EH (cell line): ENCODE measurements around the gene ACER3.
"Not testable (repeated sequence)": the region's sequence is repeated elsewhere in the genome, so short reads cannot be mapped to it uniquely, and the experiment has no call there.

Experiments used
- DNase-seq: peaks from one replicate; pipeline ENCODE4 v3.0.0-alpha.2; 2015; ENCODE audit warnings: low read depth

The ACER3 gene

DNA sequence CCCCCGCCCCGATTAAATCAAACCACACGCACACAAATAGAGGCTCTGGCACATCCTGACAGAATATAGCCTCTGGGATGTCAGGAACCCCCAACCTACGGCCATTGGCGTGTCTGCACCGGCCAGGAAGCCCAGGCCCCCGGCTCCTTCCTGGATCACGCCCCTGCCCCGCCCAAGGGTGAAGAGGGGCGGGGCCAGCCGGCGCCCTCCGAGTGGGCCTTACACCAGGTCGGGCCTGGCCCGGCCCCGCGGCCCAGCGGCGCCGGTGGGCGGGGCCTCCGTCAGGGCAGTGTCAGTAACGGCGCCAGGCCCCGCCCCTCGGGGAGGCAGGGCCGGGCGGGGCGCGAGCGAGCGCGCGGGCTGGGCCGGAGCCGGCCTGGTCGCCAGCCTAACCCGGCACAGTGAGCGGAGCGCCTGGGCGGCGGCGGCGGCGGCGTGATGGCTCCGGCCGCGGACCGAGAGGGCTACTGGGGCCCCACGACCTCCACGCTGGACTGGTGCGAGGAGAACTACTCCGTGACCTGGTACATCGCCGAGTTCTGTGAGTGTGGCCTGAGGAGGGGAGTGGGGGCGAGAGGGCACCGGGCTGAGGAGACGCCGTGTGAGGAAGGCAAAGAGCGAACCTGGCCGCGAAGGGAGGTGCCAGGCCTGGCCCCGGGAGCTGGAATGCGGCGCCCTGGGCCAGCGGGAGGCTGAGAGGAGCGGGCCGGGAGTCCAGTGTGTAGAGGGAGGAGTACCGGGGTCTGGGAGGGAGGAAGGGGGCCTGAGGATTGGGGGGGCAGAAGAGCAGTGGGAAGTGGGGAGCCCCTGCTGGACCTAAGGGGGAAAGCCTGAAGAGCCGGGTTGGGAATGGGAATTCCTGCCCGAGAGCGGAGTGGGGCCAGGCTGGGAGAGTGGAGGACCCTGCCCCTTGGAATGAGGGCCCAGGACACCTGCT, at the start of gene ACER3:
ACER3 (plus strand) TSS at position 380 of the 937 bp plus-strand sequence; CDS start at position 439, 59 bp downstream.
- DNase-seq: peak; percentile 92

DNA sequence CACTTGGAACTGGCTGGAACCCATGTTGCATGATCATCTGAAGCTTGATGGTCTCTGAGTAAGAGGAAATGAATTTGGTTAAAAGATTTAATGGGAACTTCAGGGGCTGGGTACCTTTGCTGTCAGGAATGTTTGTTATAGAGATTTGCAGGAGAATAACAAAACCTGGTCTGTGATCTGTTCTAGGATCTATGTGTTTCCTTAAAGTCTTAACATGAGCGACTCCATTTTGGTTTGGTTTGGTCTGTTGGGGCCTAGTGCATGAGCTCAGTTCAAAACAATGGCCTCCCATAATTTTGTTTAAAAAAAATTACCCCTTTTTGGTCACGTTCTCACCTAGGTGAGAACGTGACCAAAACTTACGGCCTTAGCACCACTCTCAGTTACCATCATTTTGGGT, 49.5 kb upstream of the ACER3 start:
- no peak for DNase-seq

DNA sequence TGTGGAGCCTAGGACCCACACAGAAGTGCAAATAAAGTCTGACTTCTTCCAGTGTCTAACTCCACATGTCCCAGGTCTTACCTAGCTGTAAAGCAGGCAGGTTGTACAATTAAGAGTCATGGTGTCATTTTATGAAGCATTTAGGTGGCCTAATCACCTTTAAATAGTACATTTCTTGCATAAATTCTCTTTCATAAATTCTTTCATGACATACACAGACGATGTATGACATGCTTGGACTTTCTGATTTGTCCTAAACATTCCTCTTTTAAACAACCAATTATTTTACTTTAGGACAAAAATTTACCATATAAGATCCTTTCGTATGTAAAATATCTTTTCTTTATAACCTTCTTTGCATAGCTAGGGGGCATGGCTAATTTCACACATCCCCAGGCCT, 46.3 kb upstream of the ACER3 start:
- DNase-seq: no peak

DNA sequence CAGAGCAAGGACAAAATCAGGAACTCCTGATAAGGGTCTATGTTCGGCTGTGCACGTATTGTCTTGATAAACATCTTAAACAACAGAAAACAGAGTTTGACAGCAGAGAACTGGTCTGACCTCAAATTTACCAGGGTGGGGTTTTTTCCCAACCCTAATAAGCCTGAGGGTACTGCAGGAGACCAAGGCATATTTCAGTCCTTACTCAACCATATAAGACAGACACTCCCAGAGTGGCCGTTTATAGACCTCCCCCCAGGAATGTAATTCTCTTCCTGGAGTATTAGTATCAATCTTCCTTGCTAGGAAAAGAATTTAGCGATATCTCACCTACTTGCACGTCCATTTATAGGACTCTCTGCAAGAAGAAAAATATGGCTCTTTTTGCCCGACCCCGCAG, 45.0 kb upstream of the ACER3 start:
- not testable (repeated sequence) for DNase-seq

DNA sequence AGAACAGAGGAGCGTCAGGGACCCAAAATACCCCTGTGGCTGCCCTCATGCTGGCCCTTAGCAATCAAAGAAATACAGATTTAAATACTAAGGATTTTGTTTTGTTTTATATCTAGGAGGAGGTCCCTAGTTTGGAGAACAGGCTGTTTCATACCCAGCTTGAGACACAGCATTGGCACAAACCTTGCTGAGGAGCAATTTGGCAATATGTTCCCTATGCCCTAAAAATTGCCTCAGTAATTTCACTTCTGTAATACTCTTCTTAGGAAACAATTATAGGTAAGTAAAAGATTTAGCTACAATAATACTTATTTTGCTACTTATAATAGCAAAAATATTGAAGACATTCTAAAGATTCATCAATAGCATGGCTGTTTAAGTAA, 40.5 kb upstream of the ACER3 start:
- no peak for DNase-seq

DNA sequence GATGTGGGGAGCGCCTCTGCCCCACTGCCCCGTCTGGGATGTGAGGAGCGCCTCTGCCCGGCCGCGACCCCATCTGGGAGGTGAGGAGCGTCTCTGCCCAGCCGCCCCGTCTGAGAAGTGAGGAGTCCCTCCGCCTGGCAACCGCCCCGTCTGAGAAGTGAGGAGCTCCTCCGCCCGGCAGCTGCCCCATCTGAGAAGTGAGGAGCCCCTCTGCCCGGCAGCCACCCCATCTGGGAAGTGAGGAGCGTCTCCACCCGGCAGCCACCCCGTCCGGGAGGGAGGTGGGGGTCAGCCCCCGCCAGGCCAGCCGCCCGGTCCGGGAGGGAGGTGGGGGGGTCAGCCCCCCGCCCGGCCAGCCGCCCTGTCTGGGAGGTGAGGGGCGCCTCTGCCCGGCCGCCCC, 39.3 kb upstream of the ACER3 start:
- not testable (repeated sequence) for DNase-seq

DNA sequence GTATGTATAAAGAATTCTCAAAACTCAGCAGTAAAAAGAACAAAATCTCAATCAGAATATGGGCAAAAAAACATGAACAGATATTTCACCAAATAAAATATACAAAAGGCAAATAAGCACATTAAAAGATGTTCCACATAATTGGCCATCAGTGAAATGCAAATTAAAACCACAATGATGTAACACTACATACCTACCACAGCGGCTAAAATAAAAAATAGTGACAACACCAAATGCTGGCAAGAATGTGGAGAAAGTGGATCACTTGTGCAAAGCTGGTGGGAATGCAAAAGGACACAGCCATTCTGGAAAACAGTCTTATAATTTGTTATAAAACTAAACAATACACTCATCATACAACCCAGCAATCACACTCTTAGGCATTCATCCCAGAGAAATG, 38.3 kb upstream of the ACER3 start:
- DNase-seq: peak; percentile 21

DNA sequence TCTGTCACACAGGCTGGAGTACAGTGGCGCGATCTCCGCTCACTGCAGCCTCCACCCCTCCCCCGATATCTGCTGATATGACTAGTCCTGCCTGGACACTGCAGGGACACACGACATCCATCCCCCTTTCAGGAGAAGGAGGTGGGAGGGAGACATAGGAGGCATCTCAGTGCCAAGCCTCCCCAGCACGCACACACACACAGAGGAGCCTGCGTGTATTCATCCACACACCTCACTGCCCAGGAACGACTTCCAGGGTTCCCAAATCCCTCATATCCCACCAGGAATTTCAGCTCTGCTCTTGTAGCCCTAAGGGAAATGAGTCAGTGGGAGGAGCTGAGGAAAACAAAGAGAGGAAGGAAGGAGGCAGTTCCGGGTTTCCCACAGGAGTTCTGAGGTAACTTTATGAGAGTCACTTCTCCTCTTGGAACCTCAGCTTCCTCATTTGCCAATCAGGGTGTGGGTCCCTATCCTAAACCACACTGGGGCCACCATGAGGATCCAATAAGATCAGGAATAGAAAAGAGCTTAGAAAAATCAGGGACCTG, 37.2 kb upstream of the ACER3 start:
- DNase-seq: peak; percentile 89

DNA sequence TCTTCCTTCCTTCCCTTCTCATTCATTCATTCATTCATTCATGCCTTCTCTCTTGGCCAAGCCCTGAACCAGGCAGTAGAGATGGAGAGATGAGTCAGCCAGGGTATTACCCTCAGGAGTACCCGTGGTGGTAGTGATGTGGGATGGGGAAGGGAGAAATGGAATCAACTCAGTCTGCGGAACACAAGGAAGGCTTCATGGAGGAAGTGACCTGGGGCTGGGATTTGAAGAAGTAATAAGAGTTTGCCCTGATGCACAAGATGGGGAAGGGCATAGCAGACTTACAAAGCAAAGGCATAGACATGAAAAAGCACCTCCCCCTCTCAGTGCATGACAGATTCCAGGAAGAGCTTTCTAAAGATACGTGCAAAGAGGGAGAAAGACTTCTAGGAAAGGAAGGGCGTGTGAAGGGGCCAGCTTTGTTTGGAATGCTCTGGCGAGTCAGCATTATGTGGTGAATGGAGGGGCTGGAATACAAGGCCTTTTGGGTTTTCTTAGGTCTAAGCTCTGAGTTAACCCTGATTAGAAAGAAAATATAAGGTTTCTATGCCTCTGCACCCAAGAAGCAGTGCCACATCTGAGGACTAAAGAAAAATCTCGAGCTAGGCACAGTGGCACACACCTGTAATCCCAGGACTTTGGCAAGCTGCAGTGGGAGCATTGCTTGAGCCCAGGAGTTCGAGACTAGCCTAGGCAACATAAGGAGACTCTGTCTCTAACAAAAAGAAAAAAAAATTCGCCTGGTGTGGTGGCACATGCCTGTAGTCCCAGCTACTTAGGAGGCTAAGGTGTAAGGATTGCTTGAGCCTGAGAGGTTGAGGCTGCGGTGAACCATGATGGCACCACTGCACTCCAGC, 36.4 kb upstream of the ACER3 start:
- DNase-seq: peak; percentile 76

DNA sequence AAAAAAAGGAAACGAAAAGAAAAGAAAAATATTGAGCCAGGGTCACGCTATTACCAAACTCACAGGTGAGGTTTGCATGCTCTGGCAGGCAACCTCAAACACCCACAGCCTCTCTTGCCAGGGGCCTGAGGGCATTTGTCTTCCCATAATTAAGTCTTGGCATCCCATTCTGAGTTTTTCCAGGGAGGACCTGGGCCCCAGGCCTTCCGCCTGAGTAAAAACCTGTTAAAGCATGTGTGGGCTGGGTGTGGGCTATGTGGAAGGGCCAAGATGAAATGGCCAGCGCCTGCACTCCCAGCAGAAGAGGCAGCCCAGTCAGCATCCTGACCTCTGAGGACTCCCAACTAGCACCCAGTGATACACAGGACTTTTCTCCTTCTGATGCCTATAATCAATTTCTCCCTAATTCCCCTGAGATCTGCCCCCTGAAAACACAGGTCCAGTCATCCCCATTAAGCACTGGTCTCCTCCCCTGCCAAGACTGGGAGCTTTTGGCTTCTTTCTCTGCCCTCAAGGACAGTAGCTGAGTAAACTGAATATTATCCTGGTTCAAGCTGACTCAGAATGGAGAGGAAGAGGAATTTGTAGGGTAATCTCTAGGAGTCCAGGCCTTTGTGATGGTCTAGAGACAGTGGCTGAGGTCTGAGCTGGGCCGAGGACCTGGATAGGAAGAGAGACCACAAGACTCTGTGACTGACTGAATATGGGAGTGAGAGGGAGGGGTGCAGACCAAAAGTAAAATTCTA, 35.6 kb upstream of the ACER3 start:
- peak; percentile 71 for DNase-seq

DNA sequence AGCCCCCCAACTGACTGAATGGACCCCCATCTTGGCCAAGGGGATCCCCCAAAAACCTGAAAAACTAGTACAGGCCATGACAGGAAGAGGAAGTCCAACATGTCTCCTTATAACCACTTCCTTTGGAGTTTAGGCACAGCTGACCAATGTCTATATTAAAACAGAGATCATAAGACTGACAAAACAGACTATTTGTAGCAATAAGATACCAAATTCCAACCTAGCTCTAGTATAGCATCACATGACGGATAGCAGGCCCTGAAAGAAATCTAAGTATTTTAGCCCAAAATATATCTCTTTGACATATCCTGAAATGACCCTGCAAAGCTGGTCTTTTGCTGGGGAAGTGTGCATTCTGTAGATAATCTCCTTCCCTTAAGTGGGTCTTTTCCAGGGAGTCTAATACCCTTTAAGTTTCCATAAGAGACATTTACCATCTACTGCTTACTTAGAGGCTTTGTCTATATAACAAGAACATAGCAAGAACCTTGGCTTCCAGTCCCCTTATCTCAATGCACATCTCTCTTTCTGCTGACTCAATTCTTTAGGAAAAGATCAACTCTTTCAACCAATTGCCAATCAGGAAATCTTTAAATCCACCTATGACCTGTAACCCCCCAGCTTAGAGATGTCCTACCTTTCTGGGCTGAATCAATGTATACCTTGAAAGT, 34.9 kb upstream of the ACER3 start:
- no peak for DNase-seq

DNA sequence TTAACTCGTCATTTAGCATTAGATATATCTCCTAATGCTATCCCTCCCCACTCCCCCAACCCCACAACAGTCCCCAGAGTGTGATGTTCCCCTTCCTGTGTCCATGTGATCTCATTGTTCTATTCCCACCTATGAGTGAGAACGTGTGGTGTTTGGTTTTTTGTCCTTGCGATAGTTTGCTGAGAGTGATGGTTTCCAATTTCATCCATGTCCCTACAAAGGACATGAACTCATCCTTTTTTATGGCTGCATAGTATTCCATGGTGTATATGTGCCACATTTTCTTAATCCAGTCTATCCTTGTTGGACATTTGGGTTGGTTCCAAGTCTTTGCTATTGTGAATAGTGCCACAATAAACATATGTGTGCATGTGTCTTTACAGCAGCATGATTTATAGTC, 34.2 kb upstream of the ACER3 start:
- not testable (repeated sequence) for DNase-seq

DNA sequence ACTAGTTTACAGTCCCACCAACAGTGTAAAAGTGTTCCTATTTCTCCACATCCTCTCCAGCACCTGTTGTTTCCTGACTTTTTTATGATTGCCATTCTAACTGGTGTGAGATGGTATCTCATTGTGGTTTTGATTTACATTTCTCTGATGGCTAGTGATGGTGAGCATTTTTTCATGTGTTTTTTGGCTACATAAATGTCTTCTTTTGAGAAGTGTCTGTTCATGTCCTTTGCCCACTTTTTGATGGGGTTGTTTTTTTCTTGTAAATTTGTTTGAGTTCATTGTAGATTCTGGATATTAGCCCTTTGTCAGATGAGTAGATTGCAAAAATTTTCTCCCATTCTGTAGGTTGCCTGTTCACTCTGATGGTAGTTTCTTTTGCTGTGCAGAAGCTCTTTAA, 33.7 kb upstream of the ACER3 start:
- DNase-seq: not testable (repeated sequence)

DNA sequence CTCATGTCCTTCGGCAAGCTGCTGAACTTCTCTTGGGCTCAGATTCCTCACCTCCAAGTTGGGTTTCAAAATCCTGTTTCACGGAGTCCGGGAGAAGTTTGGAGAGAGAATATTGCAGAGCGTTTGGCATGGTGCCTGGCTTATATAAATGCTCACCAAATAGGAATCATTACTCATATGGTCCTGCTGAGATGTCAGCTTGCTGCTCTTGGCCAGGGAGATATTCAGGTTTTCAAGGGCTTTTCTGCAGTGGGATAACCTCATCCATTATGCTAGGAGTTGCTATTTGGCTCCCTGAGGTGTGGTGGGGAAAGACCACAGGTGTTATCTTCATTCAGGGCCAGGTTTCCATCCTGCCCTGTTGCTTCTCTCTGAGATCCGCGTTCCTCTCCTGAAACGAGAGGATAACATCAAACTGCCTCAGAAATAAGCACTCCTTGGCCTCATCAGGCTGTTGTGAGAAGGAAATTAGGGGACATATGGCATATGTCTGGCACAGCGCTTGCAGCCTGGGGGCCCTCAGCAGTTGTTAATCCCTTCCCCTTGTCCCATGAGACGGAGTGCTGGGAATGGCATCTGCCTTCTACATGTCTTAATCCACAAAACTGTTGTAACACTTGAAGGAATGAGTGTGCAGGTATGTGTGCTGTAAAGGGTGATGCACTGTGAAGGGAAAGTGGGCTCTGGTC, 29.9 kb upstream of the ACER3 start:
- DNase-seq: peak; percentile 83

DNA sequence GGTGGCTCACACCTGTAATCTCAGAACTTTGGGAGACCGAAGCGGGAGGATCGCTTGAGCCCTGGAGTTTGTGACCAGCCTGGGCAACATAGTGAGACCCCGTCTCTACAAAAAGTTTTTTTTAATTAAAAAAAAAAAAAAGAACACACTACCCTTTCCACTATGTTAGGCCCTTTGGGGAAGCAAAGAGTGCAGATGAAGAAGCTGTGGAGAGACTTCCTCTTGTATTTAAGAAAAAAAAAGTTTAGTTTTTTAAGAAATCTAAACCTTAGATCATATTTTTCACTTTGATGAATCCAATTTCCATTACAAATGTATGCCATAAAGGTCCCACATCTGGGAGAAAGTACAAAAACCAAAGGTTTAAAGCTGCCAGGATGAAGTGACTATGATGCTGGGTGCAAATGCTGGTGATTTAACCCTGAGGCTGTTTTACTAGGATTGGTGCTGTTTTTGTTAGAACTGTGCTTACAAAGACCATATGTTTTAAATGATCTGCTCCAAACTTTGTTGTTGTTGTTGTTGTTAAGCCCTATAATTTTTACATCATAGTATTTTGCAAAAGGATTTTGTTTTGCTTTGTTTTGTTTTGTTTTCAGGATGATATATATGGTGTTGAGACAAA, 28.9 kb upstream of the ACER3 start:
- DNase-seq: no peak

DNA sequence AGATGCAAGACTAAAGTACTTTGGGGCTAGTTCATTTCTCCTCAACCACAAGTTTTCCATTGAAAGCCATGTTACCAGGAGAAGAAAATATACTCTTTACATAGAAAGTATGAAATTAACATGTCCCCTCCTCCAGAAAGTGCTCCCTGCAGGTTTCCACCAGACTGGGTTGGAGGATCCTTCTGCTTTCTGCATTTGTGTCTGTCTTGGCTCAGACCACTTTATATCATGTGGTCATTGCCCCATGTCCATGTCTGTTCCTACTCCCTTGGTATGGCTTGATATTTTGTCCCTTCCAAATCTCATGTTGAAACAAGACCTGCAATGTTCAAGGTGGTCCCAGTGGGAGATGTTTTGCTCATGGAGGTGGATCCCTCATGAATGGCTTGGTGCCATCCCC, 28.4 kb upstream of the ACER3 start:
- no peak for DNase-seq

DNA sequence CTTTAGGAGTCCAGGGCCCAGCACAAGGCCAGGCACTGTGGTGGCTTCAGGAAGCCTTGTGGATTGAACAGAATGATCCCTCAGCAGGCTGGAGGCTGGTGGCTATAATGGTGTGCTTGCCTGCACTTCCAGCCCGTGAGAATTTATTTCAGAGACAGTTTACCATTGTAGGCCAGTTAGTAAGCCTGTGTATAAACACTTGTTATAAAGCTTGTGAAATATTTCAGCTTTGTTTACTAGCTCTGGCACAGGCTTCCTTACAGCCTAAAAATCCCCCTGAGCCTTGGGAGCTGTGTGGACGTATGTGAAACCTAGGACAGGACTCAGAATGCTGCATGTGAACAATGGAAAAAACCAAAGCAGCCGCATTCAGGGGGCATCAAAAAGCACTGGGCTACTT, 26.6 kb upstream of the ACER3 start:
- DNase-seq: no peak

DNA sequence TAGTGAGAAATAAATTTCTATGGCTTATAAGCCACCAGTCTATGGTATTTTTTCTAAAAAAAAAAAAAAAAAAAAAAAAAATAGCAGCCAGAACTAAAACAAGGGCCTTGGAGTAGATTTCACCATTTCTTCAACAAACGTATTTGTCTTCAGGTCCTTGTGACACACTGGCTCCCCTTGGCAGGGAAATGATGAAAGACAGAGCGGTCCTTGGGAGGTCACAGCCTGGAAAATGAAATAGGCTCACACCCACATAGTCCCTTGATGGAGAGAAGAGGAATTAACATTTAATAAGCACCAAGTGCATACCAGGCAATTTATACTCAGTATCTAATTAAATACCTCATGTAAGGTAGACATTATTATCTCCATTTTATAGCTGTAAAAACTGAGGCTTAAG, 25.7 kb upstream of the ACER3 start:
- no peak for DNase-seq

DNA sequence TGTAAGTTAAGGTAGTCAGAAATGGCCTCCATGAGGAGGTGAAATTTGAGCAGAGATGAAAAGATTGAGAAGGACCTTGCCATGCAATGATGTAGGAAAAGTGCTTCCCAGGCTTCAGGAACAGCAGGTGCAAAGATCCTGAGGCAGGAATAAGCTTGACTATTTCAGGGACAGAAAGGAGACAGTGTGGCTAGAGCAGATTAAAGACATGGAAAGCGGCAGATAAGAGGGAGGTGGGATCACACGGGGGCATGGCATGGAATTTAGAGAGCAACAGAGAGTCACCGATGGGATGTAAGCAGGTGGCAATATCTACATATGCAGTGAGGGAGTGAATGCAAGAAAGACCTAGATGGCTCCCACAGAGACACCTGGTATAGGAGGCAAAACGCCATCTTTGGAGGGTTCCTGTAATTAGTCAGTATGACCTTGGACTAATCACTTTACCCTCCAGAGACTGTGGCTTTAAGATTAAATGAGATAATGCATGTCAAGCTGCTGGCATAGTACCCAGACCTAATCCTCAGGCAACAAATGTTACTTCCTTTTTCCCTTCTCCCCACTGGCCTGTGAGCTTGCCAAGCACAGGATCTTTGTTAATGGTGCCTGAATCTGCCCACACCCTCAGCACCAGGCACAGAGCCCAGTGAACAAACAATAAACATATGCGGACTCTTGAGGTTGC, 24.6 kb upstream of the ACER3 start:
- DNase-seq: peak; percentile 75
